ENCODE results near the gene PTTG2.

PTTG2 gene

GRCh38 chr4:38007645-38008044 lies 47.4 kb downstream of the PTTG2 start:
- TF ChIP-seq TEAD4 (IDR thresholded peaks at IDR 0.05): no peak
- no peak for TF ChIP-seq FOXM1 (IDR thresholded peaks at IDR 0.05; ENCODE audit: borderline replicate concordance, low read depth)
- no peak for TF ChIP-seq EP300 (IDR thresholded peaks at IDR 0.05; ENCODE audit: borderline replicate concordance)
- no peak for TF ChIP-seq YY1 (IDR thresholded peaks at IDR 0.05; ENCODE audit: low read depth)

- no peak for TF ChIP-seq TCF12 (IDR thresholded peaks at IDR 0.05; ENCODE audit: low read depth)
- no peak for TF ChIP-seq REST (IDR thresholded peaks at IDR 0.05; ENCODE audit: low read depth)
- TF ChIP-seq TEAD4 (IDR thresholded peaks at IDR 0.05): no peak
- no peak for TF ChIP-seq MAX (IDR thresholded peaks at IDR 0.05)
- TF ChIP-seq ZBTB7A (IDR thresholded peaks at IDR 0.05; ENCODE audit: low read depth): no peak
- TF ChIP-seq USF1 (IDR thresholded peaks at IDR 0.05): no peak
- TF ChIP-seq TAF1 (IDR thresholded peaks at IDR 0.05; ENCODE audit: low read depth): no peak
- TF ChIP-seq EP300 (IDR thresholded peaks at IDR 0.05; ENCODE audit: borderline replicate concordance): no peak
- TF ChIP-seq CEBPB (IDR thresholded peaks at IDR 0.05): no peak
- no peak for TF ChIP-seq FOXM1 (IDR thresholded peaks at IDR 0.05; ENCODE audit: borderline replicate concordance, low read depth)
- no peak for TF ChIP-seq RAD21 (IDR thresholded peaks at IDR 0.05; ENCODE audit: low read depth)
- no peak for TF ChIP-seq NFIC (IDR thresholded peaks at IDR 0.05)
- no peak for TF ChIP-seq YY1 (IDR thresholded peaks at IDR 0.05; ENCODE audit: low read depth)
- no peak for TF ChIP-seq CREB1 (IDR thresholded peaks at IDR 0.05; ENCODE audit: low read depth)
- no peak for TF ChIP-seq EGR1 (IDR thresholded peaks at IDR 0.05)
Observed at GRCh38 chr4:38008571-38009021, 48.4 kb downstream of the PTTG2 start.

- no peak for TF ChIP-seq EGR1 (IDR thresholded peaks at IDR 0.05)
- no peak for TF ChIP-seq TAF1 (IDR thresholded peaks at IDR 0.05; ENCODE audit: low read depth)
- TF ChIP-seq MAX (IDR thresholded peaks at IDR 0.05): no peak
- TF ChIP-seq CREB1 (IDR thresholded peaks at IDR 0.05; ENCODE audit: low read depth): no peak
- TF ChIP-seq USF1 (IDR thresholded peaks at IDR 0.05): no peak
- no peak for TF ChIP-seq TEAD4 (IDR thresholded peaks at IDR 0.05)
- no peak for TF ChIP-seq RAD21 (IDR thresholded peaks at IDR 0.05; ENCODE audit: low read depth)
- TF ChIP-seq TCF12 (IDR thresholded peaks at IDR 0.05; ENCODE audit: low read depth): no peak
- no peak for TF ChIP-seq EP300 (IDR thresholded peaks at IDR 0.05; ENCODE audit: borderline replicate concordance)
- no peak for TF ChIP-seq NFIC (IDR thresholded peaks at IDR 0.05)
Observed at GRCh38 chr4:38009421-38009820, 49.2 kb downstream of the PTTG2 start.

GRCh38 chr4:38009949-38010348 lies 49.8 kb downstream of the PTTG2 start:
- TF ChIP-seq REST (IDR thresholded peaks at IDR 0.05; ENCODE audit: low read depth) (no peak), CEBPB (IDR thresholded peaks at IDR 0.05) (no peak), MAX (IDR thresholded peaks at IDR 0.05) (no peak), YY1 (IDR thresholded peaks at IDR 0.05; ENCODE audit: low read depth) (no peak), NFIC (IDR thresholded peaks at IDR 0.05) (no peak)
